GM10266 (cell line): ENCODE results near the gene TSACC.
"Not testable (repeated sequence)": the region's sequence is repeated elsewhere in the genome, so short reads cannot be mapped to it uniquely, and the experiment has no call there.

ENCODE experiments used
- DNase-seq: peaks from one replicate; pipeline ENCODE4 v3.0.0; 2012; ENCODE audit errors: extremely low spot score
- TF ChIP-seq, protein P1 (sequence below): IDR thresholded peaks from 2 replicates; pipeline ENCODE4 v1.5.1; 2012; ENCODE audit warnings: mild to moderate bottlenecking, low read depth; ENCODE audit not compliant: control insufficient read depth, insufficient read depth; ENCODE audit errors: missing control alignments

The TSACC gene

GRCh38 chr1:156336242-156336641 lies 2.1 kb upstream of the TSACC start:
- DNase-seq, result peak; percentile 31

GRCh38 chr1:156337052-156337887 lies 1.1 kb upstream of the TSACC start:
- TF ChIP-seq, protein P1, sequence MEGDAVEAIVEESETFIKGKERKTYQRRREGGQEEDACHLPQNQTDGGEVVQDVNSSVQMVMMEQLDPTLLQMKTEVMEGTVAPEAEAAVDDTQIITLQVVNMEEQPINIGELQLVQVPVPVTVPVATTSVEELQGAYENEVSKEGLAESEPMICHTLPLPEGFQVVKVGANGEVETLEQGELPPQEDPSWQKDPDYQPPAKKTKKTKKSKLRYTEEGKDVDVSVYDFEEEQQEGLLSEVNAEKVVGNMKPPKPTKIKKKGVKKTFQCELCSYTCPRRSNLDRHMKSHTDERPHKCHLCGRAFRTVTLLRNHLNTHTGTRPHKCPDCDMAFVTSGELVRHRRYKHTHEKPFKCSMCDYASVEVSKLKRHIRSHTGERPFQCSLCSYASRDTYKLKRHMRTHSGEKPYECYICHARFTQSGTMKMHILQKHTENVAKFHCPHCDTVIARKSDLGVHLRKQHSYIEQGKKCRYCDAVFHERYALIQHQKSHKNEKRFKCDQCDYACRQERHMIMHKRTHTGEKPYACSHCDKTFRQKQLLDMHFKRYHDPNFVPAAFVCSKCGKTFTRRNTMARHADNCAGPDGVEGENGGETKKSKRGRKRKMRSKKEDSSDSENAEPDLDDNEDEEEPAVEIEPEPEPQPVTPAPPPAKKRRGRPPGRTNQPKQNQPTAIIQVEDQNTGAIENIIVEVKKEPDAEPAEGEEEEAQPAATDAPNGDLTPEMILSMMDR, result no peak
- DNase-seq, result no peak

More at GRCh38 chr1:156336242-156336641, 2.1 kb upstream of the TSACC start:
- TF ChIP-seq, protein P1, result peak; percentile 23

DNA sequence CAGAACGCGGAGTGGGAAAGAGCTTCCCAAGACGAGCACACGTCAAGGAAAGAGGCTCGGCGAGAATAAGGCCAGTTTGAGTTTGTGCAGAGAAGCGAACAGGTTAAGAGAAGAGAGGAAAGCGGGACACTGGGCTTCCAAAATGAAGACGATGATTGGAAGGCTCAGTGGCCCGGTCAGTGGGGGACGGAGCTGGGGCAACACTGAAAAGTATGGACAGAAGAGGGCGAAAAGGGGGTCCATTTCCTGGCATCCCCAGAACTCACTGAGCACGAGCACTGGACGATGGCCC lies 492 bp upstream of the TSACC start:
- TF ChIP-seq, protein P1, result no peak

DNA sequence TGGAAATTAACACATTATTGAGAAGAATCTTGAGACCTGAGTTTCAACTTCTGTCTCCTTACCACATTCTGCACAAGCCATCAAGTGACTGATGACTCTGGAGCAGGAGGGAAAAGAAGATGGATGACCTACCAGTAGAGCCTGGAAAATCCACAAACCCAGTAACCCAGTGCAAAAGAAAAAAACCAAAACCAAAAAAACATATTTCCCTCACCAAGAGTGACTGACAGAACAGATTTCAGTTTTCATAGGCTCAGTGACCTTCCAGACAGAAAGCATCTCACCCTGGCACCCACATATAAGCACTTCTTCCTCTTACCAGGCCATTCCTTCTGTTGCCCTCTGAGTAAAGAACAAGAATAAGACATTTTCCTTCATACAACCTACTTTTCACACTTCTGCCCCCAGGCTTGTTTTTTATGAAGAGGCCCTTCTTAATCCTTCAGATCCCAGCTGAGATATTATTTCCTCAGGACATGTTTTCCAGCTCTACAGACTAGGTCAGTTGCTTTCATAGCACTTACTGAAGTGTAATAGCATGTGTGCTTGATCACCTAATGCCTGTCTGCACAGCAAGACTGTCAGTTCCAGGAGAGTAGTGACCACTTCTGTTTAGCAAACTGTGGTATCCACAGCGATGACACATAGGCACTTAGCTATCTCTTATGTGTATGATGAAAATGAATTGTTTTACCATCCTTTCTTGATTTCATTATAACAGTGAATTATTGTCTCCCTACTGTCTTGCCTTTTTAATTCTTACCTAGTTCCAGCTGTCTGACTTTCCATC lies 4.0 kb downstream of the TSACC start:
- DNase-seq, result no peak
- TF ChIP-seq, protein P1, result no peak

More for the DNA sequence above, 492 bp upstream of the TSACC start:
- DNase-seq, result no peak

DNA sequence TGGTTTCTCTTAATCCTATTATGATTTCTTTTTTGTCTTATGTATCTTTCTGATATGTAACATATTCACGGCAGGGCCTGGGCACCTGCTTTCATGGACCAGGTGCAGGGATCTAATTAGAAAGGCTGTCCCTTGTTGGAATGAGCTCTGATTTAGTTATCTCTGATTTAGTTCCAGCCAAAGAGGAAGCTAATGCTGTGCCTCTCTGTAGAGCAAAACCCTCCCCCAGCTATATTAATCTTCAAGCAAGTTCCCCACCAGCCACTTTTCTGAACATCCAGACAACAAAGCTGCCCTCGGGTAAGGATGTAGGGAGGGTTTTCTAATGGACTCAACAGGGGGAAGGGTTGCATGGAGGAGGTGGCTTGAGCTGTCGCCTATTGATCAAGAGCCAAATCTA lies 6.1 kb downstream of the TSACC start:
- no peak for DNase-seq
- TF ChIP-seq, protein P1, result no peak

GRCh38 chr1:156346035-156346434 lies 7.7 kb downstream of the TSACC start:
- not testable (repeated sequence) for DNase-seq

GRCh38 chr1:156346636-156347035 lies 8.3 kb downstream of the TSACC start:
- DNase-seq, result no peak
- TF ChIP-seq, protein P1, result no peak
